GM12891 (cell line): ENCODE results near the gene CMTM7.

Experiments
- DNase-seq: peaks from one replicate; pipeline ENCODE4 v3.0.0; 2011; ENCODE audit warnings: low spot score; ENCODE audit not compliant: insufficient read length
- FAIRE-seq: peaks from 2 replicates; lab custom pipeline; 2011; peaks lifted over from hg19 to GRCh38; lab: Jason Lieb, UNC
- PAX5 ChIP-seq: IDR thresholded peaks from 2 replicates; pipeline ENCODE4 v1.6.1; 2011; ENCODE audit warnings: low read length, moderate library complexity, mild to moderate bottlenecking; ENCODE audit not compliant: insufficient read depth, severe bottlenecking
- POLR2A ChIP-seq: IDR thresholded peaks from 2 replicates; pipeline ENCODE4 v1.6.1; 2011; ENCODE audit warnings: low read depth, low read length, control low read depth
- POLR2AphosphoS5 ChIP-seq: IDR thresholded peaks from 2 replicates; pipeline ENCODE4 v1.6.1; 2011; ENCODE audit warnings: low read depth, low read length, control low read depth
- POU2F2 ChIP-seq: IDR thresholded peaks from 2 replicates; pipeline ENCODE4 v1.6.1; 2011; ENCODE audit warnings: low read depth, mild to moderate bottlenecking, control low read depth, low read length, moderate library complexity
- SPI1 ChIP-seq: IDR thresholded peaks from 2 replicates; pipeline ENCODE4 v1.6.1; 2011; ENCODE audit warnings: low read depth, low read length, control low read depth
- TAF1 ChIP-seq: IDR thresholded peaks from 2 replicates; pipeline ENCODE4 v1.6.1; 2011; ENCODE audit warnings: low read depth, low read length, control low read depth

CMTM7 gene

DNA sequence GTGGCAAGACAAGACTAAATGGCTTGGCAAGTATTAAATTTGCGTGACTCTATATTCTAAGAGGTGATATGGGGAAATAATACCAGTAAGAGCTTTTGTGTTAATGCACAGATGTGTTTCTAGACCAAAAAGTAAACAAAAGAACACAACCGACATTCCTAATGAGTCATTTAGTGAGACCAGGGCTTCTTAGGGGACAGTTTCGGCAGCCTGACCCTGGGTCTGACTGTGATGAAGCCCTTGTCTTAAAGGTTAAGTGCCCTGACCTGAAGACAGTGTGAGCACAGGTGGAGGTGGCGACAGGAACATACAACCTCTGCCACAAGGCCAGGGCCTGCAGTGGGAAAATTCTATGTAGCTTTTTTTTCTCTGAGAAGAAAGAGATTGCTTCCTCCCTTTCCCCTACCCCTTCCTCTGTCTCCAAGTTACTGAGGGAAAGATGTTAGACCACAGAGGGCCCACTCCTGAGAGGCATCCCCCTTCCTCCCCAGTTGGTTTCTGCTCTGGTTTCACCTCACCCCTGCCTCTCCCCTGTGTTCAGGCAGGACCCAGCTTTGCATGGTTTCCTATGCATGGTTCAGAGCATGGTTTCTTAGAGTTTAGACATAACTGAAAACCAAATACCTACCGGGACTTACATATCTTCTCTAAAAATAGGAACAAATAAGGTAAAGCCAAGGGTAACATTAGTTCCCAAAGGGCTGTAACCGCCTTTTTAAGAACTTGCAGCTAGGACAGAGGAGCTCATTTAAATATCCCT, 24.8 kb upstream of the CMTM7 start:
- no peak for TF ChIP-seq POLR2AphosphoS5
- TF ChIP-seq POU2F2: no peak
- no peak for TF ChIP-seq SPI1
- TF ChIP-seq PAX5: no peak
- TF ChIP-seq POLR2A: no peak
- no peak for TF ChIP-seq TAF1
- DNase-seq (no peak), FAIRE-seq (peak; percentile 75)

DNA sequence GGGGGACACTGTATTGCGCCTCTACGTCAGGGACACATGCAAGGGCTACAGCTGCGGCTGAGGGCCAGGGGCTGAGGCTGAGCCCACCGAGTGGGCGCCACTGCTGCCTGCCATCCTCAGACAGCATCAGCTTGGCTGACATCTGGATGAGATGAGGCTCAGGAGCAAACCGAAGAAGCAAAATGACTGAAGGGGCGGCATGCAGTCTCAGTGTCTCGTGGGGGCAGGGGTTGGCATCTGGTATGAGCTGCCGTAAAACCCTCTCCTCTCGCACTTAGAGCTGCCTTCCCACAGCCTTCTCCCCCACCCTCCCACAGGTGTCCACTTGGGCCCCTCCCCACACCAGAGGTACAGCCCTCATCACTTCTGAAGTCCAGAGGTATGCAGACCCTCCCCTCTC, 24.2 kb upstream of the CMTM7 start:
- no peak for DNase-seq
- FAIRE-seq: no peak

DNA sequence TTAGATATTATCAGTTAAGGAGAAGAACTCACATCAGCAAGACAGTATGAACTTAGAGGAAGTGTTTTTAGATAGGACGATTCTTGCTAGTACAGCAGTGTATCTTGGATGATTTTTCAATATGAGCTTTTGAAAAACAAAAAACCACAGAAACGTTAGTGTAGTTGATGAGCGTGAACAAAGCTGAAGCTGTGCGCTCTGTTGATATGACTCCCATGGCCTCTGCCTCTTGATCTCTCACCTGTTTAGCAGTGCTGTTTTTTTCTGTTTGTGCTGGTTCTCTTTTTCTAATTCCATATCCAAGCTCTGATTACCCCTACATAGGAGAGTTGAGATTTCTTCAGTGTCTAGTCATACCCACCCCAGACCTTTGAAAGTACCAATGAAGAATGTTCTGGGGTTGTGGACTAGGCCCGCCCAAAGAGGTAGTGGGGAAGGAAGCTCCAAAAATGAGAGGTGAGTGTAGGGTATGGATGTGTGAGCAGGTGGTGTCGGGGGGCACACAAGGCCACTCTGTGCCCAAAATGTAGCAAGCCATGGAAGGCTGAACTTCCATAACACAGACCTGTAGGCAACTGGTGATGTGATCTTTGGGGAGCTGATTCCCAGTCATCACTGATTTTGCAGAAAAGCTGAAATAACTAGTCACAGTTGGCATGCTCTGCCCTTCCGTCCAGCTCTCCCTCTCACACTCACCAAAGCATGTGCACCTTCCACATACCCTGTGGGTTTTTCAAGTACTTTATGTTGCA, 20.0 kb upstream of the CMTM7 start:
- DNase-seq: no peak
- no peak for FAIRE-seq
- TF ChIP-seq TAF1: no peak
- 0 out of 2 replicates have a peak, but pooled peaks have one; percentile 18 for TF ChIP-seq SPI1

More for the DNA sequence above, 24.2 kb upstream of the CMTM7 start:
- no peak for TF ChIP-seq POU2F2
- no peak for TF ChIP-seq SPI1

DNA sequence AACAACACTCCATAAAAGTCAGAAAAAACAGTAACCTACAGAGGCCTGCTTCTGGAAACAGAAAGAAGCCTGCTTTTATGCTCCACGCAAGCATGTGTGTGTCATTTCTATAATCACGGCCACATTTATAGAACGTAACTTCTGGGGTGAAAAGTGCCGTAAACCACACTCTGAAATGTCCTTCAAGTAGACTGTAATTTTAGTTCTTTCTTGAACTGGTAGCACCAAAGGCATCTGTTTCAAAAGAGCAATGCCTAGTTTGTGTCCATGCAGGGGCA, 19.5 kb upstream of the CMTM7 start:
- TF ChIP-seq TAF1 (no peak), POLR2AphosphoS5 (no peak), PAX5 (no peak), SPI1 (no peak), POLR2A (no peak), POU2F2 (no peak)
- FAIRE-seq (no peak), DNase-seq (no peak)

DNA sequence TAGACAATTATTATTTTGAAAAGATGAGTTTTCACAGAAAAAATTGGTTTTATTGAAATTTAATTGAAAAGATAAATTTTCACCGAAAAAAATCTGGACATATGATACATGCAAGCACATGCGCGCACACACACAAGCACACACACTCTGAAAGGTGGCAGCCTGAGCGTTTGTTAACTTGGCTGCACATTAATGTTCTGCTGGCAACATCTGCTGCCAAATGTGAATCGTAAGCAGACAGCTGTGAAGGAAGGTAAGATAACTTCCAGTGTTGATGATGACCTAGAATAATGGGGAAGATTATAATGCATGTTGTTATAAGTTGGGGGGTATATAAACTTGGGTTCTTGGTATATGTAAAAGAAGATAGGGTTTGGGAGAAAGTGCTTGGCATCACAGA, 18.4 kb upstream of the CMTM7 start:
- FAIRE-seq: no peak
- TF ChIP-seq SPI1 (no peak), POU2F2 (no peak), PAX5 (no peak), TAF1 (no peak), POLR2A (no peak), POLR2AphosphoS5 (no peak)
- DNase-seq: no peak

DNA sequence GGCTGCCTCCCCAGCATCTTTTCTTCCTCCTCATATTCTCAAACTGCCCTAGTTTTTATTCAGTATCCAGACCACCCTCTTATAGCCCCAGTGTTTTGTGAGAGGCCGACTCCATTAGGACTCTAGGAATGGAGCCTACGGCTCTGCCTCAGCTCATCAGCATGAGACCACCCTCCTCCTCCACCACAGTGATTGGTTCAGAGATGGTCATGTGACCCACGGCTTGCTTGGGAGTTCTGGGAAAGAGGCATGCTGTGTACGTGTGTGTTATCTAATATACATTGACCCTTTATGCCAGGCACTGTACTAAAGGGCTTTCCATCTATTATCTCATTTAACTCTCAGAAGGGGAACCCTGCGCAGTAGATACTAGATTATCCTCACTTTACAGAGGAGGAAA, 17.8 kb upstream of the CMTM7 start:
- DNase-seq (no peak), FAIRE-seq (no peak)
- TF ChIP-seq POLR2A: no peak
- TF ChIP-seq TAF1: no peak
- no peak for TF ChIP-seq POLR2AphosphoS5
- no peak for TF ChIP-seq SPI1
- TF ChIP-seq PAX5: no peak
- no peak for TF ChIP-seq POU2F2

DNA sequence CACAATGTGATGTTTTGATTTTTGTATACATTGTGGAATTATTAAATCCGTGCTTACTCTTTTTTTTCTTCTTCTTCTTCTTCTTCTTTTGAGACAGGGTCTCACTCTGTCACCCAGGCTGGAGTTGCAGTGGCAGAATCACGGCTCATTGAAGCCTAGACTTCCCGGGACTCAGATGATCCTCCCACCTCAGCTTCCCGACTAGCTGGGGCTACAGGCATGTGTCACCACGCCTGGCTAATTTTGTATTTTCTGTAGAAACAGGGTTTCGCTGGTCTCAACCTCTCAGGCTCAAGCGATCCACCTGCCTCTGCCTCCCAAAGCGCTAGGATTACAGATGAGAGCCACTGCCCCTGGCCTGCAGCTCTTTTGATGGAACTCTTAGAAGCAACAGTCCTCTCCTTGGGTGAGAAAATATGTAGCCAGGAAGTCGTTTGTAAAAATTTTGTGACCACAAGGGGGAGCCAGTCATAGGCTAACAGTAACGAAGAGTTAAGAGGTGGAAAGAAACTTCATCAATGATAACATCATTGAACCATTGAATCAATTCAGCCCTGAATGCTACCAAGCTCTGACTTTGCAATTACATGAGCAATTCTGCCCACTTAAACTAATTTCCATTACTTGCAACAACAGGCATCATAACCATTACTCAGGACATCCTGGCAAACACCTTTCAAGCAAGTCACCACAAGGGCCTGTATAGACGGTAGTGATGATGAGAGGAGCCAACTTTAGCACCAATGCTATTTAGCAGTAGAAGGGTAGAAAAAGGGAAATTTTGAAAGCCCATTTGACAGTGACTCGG, 16.7 kb upstream of the CMTM7 start:
- FAIRE-seq: peak; percentile 87
- DNase-seq: no peak

DNA sequence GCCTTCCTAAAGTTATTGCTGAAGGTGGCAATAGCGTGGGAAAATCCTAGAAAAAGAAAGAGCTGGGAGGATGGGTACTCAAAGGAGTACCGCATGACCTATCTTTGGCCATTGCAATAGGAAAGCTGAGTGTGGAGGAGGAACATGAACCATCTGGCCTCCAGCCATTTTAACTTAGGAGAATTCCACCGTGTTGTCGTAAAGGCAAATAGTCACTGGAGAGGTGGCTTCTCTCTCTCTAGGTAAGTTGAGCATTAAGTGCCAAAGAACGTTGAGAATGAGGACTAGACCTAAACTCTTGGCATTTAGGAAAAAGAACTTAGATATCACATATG, 16.1 kb upstream of the CMTM7 start:
- DNase-seq (no peak), FAIRE-seq (no peak)
- TF ChIP-seq POLR2A (no peak), SPI1 (no peak), POU2F2 (no peak), TAF1 (no peak)

More for the DNA sequence above, 16.7 kb upstream of the CMTM7 start:
- no peak for TF ChIP-seq POLR2A
- TF ChIP-seq TAF1: no peak
- TF ChIP-seq POLR2AphosphoS5: no peak
- no peak for TF ChIP-seq PAX5
- no peak for TF ChIP-seq POU2F2
- TF ChIP-seq SPI1: no peak

DNA sequence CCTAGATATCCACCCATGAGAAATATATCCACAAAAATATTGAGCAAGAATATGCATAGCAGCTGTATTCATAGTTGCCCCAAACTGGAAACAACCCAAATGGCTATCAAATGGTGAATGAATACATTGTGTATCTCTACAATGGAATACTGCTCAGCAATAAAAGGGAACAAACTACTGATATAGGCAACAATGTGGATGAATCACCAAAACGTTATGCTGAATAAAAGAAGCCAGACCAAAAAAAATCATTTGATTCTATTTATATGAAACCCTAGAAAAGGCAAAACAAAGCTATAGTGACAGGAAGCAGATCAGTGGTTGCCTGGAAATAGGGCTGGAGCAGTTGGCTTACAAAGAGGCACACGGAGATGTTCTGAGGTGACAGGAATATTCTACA, 15.5 kb upstream of the CMTM7 start:
- no peak for TF ChIP-seq POLR2AphosphoS5
- TF ChIP-seq POU2F2: no peak
- no peak for TF ChIP-seq POLR2A
- TF ChIP-seq TAF1: no peak
- no peak for TF ChIP-seq SPI1
- TF ChIP-seq PAX5: no peak
- no peak for FAIRE-seq
- no peak for DNase-seq
